GM12891 (cell line): ENCODE results near the gene TSPAN18.

Experiments used
- POLR2A ChIP-seq: IDR thresholded peaks from 2 replicates; pipeline ENCODE4 v1.6.1; 2011; ENCODE audit warnings: low read depth, low read length, control low read depth
- POU2F2 ChIP-seq: IDR thresholded peaks from 2 replicates; pipeline ENCODE4 v1.6.1; 2011; ENCODE audit warnings: low read depth, mild to moderate bottlenecking, control low read depth, low read length, moderate library complexity
- TAF1 ChIP-seq: IDR thresholded peaks from 2 replicates; pipeline ENCODE4 v1.6.1; 2011; ENCODE audit warnings: low read depth, low read length, control low read depth

DNA sequence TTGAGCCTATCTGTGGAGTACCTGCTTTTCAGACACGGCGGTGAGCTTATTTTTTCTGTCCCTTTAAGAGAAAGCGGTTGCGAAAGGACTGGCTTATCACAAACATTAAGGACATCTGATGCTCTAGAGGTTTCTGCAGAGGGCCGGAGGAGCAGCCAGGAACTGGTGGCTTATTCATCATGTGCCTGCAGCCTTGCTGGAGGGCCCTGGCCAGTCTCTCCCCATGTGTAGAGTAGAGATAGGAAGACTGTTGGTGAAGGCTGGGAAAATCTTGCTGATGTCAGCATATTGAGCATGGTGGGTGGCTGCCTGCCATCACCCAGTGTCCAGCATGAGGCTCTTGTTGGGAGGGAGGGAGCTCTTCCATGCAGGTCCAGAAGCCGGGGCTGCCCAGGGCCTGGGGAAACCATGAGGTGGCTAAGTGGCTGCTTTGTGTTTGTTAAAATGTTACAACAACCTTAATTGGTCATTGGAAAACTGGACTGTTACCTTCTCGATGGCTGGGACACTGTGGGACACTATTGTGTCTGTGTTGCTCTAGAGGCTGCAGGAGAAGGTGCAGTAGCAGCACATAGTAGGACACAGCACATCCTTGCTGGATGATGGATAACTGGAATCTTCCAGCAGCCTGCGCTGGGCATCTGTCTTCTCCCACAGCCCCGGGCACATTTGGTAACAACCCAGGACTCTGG, 54.3 kb downstream of the TSPAN18 start:
- TF ChIP-seq POU2F2 (no peak), TAF1 (no peak), POLR2A (no peak)
